GM18858 (cell line): Measurements from ENCODE around the gene WSCD1.

Experiments used
- ATAC-seq: cut with Tn5 transposase; IDR thresholded peaks from one replicate; pipeline ENCODE4 v1.9.1; 2021; ENCODE audit not compliant: unreplicated experiment

WSCD1 gene

DNA sequence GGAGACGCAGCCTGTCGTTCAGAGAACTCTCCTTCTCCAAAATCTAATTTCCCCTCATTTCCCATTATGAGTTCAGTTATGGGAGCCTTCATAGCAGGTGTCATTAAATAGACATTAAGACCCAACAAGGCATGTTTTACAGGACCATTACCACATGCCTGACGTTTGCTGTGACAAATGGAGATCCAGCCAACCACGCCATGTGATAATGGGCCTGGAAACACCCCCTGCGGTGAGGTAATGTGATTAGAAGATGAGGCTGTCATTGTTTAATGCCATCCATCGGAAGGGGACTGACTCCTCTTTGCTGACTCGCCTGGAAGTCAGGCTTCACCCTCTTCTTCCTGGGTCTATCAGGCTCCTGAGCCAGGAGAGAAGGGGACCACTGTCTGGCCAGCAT lies 76.9 kb downstream of the WSCD1 start:
- no peak for ATAC-seq

DNA sequence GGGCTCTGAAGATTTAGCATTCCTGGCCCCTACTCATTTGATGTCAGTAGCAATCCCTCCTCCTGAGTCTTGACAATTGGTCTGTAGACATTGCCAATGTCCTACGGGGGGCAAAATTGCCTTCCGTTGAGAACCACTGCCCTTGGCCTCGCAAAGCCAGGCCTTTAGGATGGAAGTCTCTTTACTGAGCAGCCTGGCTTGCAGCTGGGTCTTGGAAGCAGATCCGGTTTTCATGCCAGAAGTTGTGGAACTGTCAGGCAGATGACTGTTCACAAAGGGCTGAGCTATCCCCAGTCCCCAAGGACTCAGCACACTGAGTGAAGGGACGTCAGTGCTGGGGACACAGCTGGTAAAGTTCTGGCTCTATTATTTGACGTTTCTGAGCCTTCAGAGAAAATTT lies 83.2 kb downstream of the WSCD1 start:
- ATAC-seq: no peak

GRCh38 chr17:6157716-6158115 lies 87.5 kb downstream of the WSCD1 start:
- no peak for ATAC-seq

- no peak for ATAC-seq
Observed at GRCh38 chr17:6159541-6160231, 89.5 kb downstream of the WSCD1 start.

DNA sequence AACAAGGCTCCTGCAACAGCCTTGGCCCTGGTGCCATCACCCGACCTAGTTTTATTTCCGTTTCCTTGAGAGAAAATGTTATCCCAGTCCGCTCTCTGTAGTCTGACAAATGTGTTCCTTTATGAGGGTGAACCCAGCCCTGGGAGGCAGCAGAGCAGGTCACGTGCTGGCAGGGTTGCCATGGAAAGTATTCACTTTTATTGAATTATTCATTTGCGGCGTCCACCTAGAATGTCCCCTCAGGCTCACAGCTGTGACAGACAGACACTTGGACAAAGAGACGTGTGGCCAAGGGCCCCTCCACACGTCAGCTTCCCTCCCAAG lies 90.0 kb downstream of the WSCD1 start:
- no peak for ATAC-seq

DNA sequence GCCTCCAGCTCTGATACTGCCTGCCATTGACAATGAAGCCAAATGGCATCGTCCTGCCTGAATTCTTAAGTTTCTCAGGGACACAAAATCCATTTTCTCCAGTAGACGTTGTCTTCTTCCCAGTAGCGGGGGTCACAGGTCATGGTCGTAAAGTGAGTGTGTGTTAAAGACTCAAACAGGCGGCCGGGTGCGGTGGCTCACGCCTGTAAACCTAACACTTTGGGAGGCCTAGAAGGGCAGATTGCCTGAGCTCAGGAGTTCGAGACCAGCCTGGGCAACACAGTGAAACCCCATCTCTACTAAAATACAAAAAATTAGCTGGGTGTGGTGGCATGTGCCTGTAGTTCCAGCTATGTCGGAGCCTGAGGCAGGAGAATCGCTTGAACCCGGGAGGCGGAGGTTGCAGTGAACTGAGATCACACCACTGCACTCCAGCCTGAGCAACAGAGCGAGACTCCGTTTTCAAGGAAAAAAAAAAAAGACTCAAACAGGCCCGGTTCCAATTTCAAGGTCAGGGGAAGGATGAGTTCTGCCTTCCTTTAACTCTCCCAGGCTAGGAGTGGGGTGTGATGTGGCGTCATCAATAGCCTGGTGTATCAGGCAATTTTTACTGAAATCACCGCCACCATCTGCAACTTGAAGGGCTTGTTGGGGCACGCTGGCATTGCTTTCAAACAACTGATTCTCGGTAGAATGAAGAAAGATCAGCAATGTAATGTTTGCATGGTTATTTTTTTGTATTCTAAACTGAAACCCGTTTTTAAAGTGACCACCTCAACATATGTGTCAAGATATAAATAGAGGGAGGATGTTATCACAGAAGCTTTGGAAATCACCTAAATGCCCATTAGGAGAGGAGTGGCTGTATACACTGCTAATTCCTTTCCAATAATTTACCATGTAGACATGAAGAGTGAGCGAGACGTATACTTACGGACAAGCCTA lies 91.0 kb downstream of the WSCD1 start:
- no peak for ATAC-seq

DNA sequence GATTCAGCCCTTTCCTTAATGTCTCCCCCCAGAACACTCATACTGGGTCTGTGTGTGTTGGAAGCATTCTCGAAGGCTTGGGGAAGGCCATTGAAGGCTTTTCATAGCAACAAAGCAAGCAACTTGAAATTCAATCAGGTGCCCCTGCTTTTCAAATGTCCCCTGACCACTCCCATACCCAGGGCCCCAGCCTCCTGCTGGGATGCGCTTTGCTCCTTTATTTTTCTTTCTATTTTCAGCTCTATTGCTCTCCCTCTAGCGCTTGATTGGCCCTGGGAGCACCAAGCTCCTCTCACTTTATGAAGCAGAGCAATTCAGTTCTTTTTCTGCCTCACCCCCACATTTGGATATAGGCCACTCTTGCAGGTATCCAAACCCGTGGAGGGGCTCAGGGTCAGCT lies 92.0 kb downstream of the WSCD1 start:
- no peak for ATAC-seq

DNA sequence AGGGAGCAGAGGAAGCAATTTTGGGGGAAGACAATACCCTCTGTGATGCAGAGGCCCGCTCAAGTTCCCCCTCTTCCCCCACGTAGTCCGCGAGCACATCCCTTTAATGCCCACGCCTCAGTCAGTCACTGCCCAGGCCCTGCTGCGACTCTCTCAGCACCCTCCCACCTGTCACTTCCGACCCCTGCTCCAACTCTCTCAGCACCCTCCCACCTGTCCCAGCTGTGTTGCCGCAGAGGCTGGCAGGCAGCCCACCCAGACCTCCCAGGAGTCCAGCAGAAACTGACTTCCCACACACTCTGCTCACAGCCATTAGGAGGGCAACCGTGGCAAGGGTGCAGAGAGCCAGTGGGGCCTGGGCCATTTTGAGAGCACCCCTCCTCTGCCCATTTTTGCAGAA lies 92.7 kb downstream of the WSCD1 start:
- ATAC-seq: no peak

- ATAC-seq: no peak
Observed at GRCh38 chr17:6163612-6164333, 93.6 kb downstream of the WSCD1 start.

- no peak for ATAC-seq
Observed at GRCh38 chr17:6164996-6165395, 94.8 kb downstream of the WSCD1 start.

- no peak for ATAC-seq
Observed at GRCh38 chr17:6165806-6166205, 95.6 kb downstream of the WSCD1 start.

- no peak for ATAC-seq
Observed at GRCh38 chr17:6166492-6167179, 96.5 kb downstream of the WSCD1 start.

DNA sequence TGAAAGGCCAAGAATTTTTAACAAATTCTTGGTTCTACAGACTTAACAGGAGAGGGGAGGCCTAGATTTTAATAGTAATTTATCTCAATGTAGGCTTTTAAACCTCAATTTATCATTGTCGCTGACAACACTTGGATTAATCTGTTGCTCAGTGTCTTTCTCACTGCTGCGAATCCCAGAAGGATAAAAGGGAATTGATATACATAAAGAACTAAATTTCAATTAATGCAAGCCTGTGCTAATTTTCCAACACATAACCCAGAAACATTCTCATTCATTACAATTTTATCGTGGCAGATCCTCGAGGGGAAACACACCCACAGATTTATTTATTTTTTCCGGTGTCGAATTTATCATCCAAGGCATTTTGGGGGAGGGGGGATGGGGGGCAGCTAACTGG lies 98.1 kb downstream of the WSCD1 start:
- no peak for ATAC-seq

GRCh38 chr17:6170349-6170748 lies 100.2 kb downstream of the WSCD1 start:
- no peak for ATAC-seq

DNA sequence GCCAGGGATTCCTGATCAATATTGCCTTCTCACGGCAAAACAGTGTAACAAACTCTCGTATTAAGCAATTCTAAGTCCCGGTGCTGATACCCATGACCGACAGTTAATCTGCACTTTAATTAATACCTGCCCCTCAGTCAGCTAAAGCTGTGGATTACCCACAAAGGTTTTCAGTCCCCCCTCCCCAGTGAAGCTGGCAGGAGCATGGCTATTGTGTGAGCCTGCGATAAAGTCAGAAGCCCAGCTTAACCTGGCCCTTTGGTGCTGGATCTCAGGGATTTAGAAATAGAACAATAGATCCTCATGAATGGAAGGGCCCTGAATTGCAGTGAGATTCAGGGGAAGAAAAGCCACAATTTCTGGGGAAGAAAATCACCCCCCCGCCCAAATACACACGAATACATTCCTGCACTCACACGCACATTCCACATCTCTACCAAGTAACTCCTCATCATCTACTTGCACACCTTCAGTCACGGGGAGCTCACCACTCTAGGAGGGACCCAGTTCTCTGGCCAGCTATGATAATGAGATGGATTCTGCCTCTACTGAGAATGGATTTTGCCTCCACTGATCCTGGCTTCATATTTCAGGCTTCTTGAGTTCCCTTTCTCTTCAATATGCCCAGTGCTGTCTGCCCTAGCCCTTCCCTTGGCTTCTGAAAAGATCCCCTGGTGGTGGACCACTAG lies 102.6 kb downstream of the WSCD1 start:
- ATAC-seq: no peak

- ATAC-seq: no peak
Observed at GRCh38 chr17:6173653-6174052, 103.5 kb downstream of the WSCD1 start.
